Natural killer cell (primary cell): ENCODE measurements around the gene ZNF610. TPM values are rescaled to one million over a fixed set of nuclear protein-coding genes. Genes with fewer than 3 reads are reported as not detected.

Experiments
- ATAC-seq, 3 donors: fragments of 150-1000 bp in 2 of 3; fragments of 200-7000 bp in 1 of 3; cut with Tn5 transposase; 1 replicate in 1 of 3; 2 replicates in 2 of 3; pipeline ENCODE4 v1.10.0; 2021; ENCODE audit warnings: mild to moderate bottlenecking in 2 of 3, moderate library complexity in 2 of 3
- DNase-seq, 2 donors: peaks; one replicate each; pipeline versions ENCODE4 v3.0.0 to v3.0.0-alpha.2; 2013 to 2021; ENCODE audit warnings: mixed read lengths in 1 of 2
- H3K27ac ChIP-seq: one replicate; pipeline ENCODE4 v1.5.1; 2013; ENCODE audit warnings: mild to moderate bottlenecking, low read length
- H3K27me3 ChIP-seq: one replicate; pipeline ENCODE4 v1.6.1; 2013; ENCODE audit warnings: low read length; ENCODE audit not compliant: control insufficient read depth, insufficient read depth
- H3K36me3 ChIP-seq: one replicate; pipeline ENCODE4 v1.6.1; 2013; ENCODE audit warnings: low read length; ENCODE audit not compliant: control insufficient read depth, insufficient read depth
- H3K4me1 ChIP-seq: one replicate; pipeline ENCODE4 v1.6.1; 2013; ENCODE audit warnings: low read length; ENCODE audit not compliant: control insufficient read depth, insufficient read depth
- H3K4me3 ChIP-seq: one replicate; pipeline ENCODE4 v1.5.1; 2013; ENCODE audit warnings: low read length
- H3K9me3 ChIP-seq: one replicate; pipeline ENCODE4 v1.6.1; 2013; ENCODE audit warnings: low read length; ENCODE audit not compliant: control insufficient read depth, insufficient read depth
- H3K27ac Mint-ChIP-seq, 2 donors: one replicate each; pipeline ENCODE4 v1.8.0; 2022; ENCODE audit warnings: mild to moderate bottlenecking in 2 of 2, mixed read lengths in 2 of 2, moderate library complexity in 1 of 2
- H3K27me3 Mint-ChIP-seq, 2 donors: one replicate each; pipeline ENCODE4 v1.8.0; 2022; ENCODE audit warnings: low read depth in 2 of 2, mixed read lengths in 2 of 2
- H3K36me3 Mint-ChIP-seq: one replicate; pipeline ENCODE4 v1.8.0; 2022; ENCODE audit warnings: mixed read lengths
- H3K4me1 Mint-ChIP-seq, 2 donors: one replicate each; pipeline ENCODE4 v1.8.0; 2022; ENCODE audit warnings: mixed read lengths in 2 of 2
- H3K4me3 Mint-ChIP-seq: one replicate; pipeline ENCODE4 v1.8.0; 2022; ENCODE audit warnings: mild to moderate bottlenecking, moderate library complexity, mixed read lengths
- H3K9me3 Mint-ChIP-seq, 2 donors: one replicate each; pipeline ENCODE4 v1.8.0; 2022; ENCODE audit warnings: mixed read lengths in 2 of 2
- WGBS: methylation state at CpG from one replicate; pipeline ENCODE4 v1.1.7; 2013; ENCODE audit warnings: missing lambda C conversion rate; ENCODE audit not compliant: insufficient coverage; 5-methylcytosine and 5-hydroxymethylcytosine counted together
- intact Hi-C: fragments of 100-400 bp; cut with micrococcal nuclease; formaldehyde crosslinking; loops from one replicate; pipeline ENCODE4 v1.14.2; 2022
- total RNA-seq, 4 donors: library from RNA; stranded (reverse); fragments of 120-200 nt in 1 of 4; gene quantifications; one replicate each; pipeline versions ENCODE4 v1.2.3 to v1.2.4, GENCODE V29; 2013 to 2022
- TF ChIP-seq, protein P1 (sequence below): fragments of 200-600 bp; IDR thresholded peaks from one replicate; pipeline ENCODE4 v1.8.0; 2022; ENCODE audit warnings: antibody characterized with exemption

ZNF610 gene
- total RNA-seq, 3 donors from 2014 or later (not counting 1 experiment from before 2014, with no cell fraction given) = 0.68 to 0.86 (median 0.82) TPM

DNA sequence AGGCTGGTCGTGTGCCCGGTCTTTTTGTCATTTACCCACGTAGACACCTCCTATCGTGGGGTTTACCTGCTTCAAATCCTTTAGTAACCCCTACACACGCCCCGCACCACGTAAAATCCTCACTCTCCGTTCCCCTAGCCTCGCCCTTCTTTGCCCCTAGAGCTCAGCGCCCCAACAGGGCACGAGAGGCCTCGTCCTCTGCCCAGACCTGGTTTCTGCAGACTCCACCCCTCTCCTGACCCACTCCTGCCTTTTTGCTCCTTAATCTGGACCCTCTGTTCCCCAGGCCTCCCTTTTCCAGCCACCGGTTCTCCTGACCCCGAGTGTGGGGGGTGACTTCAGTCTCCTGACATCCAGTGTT, 62.0 kb downstream of the ZNF610 start:
- no peaks in the 10 kb centered on the region for H3K27me3 ChIP-seq
- peak in 2 of 3 donors; percentile 48 to 61 for ATAC-seq
- H3K27ac ChIP-seq = peak overlapping the region; percentile 57
- intact Hi-C loops = loop anchor here (10.0 kb wide), 1 partner anchor 57 kb away; the partner anchor contains the start of gene ZNF578
- H3K4me1 Mint-ChIP-seq = peaks cover 22 to 28% of the 10 kb centered on the region in 2 donors
- peaks cover 3 to 4% of the 10 kb centered on the region in 2 donors for H3K9me3 Mint-ChIP-seq
- 13% methylated on average over 14 of the region's 14 CpGs for WGBS
- H3K27ac Mint-ChIP-seq = peak overlapping the region; percentile 89 to 97
- peaks cover 7% of the 10 kb centered on the region for H3K36me3 ChIP-seq
- H3K36me3 Mint-ChIP-seq = peaks cover 32% of the 10 kb centered on the region
- peak overlapping the region; percentile 64 for H3K4me3 ChIP-seq
- TF ChIP-seq, protein P1, sequence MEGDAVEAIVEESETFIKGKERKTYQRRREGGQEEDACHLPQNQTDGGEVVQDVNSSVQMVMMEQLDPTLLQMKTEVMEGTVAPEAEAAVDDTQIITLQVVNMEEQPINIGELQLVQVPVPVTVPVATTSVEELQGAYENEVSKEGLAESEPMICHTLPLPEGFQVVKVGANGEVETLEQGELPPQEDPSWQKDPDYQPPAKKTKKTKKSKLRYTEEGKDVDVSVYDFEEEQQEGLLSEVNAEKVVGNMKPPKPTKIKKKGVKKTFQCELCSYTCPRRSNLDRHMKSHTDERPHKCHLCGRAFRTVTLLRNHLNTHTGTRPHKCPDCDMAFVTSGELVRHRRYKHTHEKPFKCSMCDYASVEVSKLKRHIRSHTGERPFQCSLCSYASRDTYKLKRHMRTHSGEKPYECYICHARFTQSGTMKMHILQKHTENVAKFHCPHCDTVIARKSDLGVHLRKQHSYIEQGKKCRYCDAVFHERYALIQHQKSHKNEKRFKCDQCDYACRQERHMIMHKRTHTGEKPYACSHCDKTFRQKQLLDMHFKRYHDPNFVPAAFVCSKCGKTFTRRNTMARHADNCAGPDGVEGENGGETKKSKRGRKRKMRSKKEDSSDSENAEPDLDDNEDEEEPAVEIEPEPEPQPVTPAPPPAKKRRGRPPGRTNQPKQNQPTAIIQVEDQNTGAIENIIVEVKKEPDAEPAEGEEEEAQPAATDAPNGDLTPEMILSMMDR = no peak
- H3K27me3 Mint-ChIP-seq = no peaks in the 10 kb centered on the region
- H3K4me3 Mint-ChIP-seq = peak overlapping the region; percentile 87
- peaks cover 25% of the 10 kb centered on the region for H3K9me3 ChIP-seq
- H3K4me1 ChIP-seq = peaks cover 12% of the 10 kb centered on the region
- DNase-seq = no peak

DNA sequence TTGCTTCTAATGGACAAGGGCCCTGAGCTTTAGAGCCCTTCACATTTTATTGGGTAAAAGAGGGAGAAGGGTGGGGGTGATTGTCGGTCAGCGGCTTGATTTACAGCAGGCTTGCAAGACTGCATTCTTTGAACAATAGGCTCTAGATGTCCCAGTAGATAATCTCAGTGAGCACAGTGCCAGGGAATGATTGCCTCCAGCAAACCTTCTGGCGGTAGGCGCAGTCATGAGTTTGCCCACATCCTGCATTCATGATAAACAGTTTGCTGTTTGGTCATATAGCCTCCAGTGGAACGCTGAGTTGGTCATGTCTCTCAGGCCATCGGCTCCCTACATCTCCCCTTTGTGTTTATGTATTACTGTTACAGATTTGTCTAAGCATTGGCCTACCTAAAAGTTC, 74.2 kb downstream of the ZNF610 start:
- TF ChIP-seq, protein P1 = no peak
- Mint-ChIP-seq H3K9me3 (peaks cover 4 to 10% of the 10 kb centered on the region in 2 donors), H3K4me1 (no peaks in the 10 kb centered on the region)

DNA sequence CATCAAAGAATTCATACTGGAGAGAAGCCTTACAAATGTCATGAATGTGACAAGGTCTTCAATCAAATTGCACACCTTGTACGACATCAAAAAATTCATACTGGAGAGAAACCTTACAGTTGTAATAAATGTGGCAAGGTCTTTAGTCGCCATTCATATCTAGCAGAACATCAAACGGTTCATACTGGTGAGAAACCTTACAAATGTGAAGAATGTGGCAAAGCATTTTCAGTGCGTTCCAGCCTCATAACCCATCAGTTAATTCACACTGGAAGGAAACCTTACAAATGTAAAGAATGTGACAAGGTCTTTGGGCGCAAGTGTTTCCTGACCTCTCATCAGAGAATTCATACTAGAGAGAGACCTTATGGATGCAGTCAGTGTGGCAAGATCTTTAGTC, 79.7 kb downstream of the ZNF610 start:
- Histone ChIP-seq H3K27ac (no peak overlapping the region), H3K4me1 (no peaks in the 10 kb centered on the region), H3K36me3 (peaks cover 13% of the 10 kb centered on the region), H3K4me3 (no peak overlapping the region), H3K9me3 (peaks cover 80% of the 10 kb centered on the region), H3K27me3 (no peaks in the 10 kb centered on the region)
- no peak overlapping the region for H3K4me3 Mint-ChIP-seq
- no peaks in the 10 kb centered on the region for H3K4me1 Mint-ChIP-seq
- peaks cover 51% of the 10 kb centered on the region for H3K36me3 Mint-ChIP-seq
- no peak for DNase-seq
- ATAC-seq = no peak
- no peak overlapping the region for H3K27ac Mint-ChIP-seq
- 97% methylated on average over 4 of the region's 5 CpGs for WGBS
- peaks cover 13 to 14% of the 10 kb centered on the region in 2 donors for H3K9me3 Mint-ChIP-seq
- no peaks in the 10 kb centered on the region for H3K27me3 Mint-ChIP-seq
- intact Hi-C loops = no loop called here
- TF ChIP-seq, protein P1 = no peak

More for the DNA sequence above, 74.2 kb downstream of the ZNF610 start:
- Mint-ChIP-seq H3K36me3 (peaks cover 74% of the 10 kb centered on the region), H3K4me3 (no peak overlapping the region), H3K27me3 (no peaks in the 10 kb centered on the region), H3K27ac (no peak overlapping the region)
- no peak overlapping the region for H3K4me3 ChIP-seq
- H3K27me3 ChIP-seq = no peaks in the 10 kb centered on the region
- H3K36me3 ChIP-seq = peaks cover 59% of the 10 kb centered on the region
- over 99% methylated on average over 6 of the region's 6 CpGs for WGBS
- H3K4me1 ChIP-seq = no peaks in the 10 kb centered on the region
- H3K27ac ChIP-seq = no peak overlapping the region
- peaks cover 54% of the 10 kb centered on the region for H3K9me3 ChIP-seq
- DNase-seq (no peak), ATAC-seq (no peak)
- intact Hi-C loops = no loop called here

Other genes starting within 250 kb of the ZNF610 start
- 10 to 100 TPM; 32.4 to 47.7 (median 47.4) TPM for gene ZNF841, start 240.5 kb upstream of the ZNF610 start, total RNA-seq
- 1 to 10 TPM; 3.8 to 7.1 (median 4.8) TPM for gene ZNF616, start 196.3 kb upstream of the ZNF610 start, total RNA-seq
- gene ZNF836, start 164.6 kb upstream of the ZNF610 start, total RNA-seq = 10 to 100 TPM; 27.9 to 40.2 (median 28.0) TPM
- 100 to 1,000 TPM; 221 to 256 (median 232) TPM for gene PPP2R1A, start 146.2 kb upstream of the ZNF610 start, total RNA-seq
- 10 to 100 TPM; 29.4 to 36.9 (median 32.9) TPM for gene ZNF766, start 66.7 kb upstream of the ZNF610 start, total RNA-seq
- 1 to 10 TPM; 6.4 to 9.4 (median 7.6) TPM for gene ZNF480, start 39.1 kb upstream of the ZNF610 start, total RNA-seq
- gene ZNF880, start 33.7 kb downstream of the ZNF610 start, total RNA-seq = 10 to 100 TPM; 23.1 to 33.2 (median 31.2) TPM
- 10 to 100 TPM; 28.8 to 36.5 (median 36.1) TPM for gene ZNF528, start 61.6 kb downstream of the ZNF610 start, total RNA-seq
- gene ZNF534, start 92.9 kb downstream of the ZNF610 start, total RNA-seq = under 1 TPM in 1 of 3 donors, not detected in 2; 0.18 TPM
- gene ZNF578, start 117.3 kb downstream of the ZNF610 start, total RNA-seq = 1 to 10 TPM; 2.5 to 4.1 (median 3.0) TPM
- gene ZNF808, start 191.4 kb downstream of the ZNF610 start, total RNA-seq = 10 to 100 TPM; 43.8 to 69.1 (median 49.5) TPM
- 10 to 100 TPM; 27.4 to 41.2 (median 28.4) TPM for gene ZNF701, start 234.0 kb downstream of the ZNF610 start, total RNA-seq